ENCODE data around the gene PRDM10. TPM values are rescaled to one million over a fixed set of nuclear protein-coding genes. Genes with fewer than 3 reads are reported as not detected.

Gene PRDM10
- total and polyA plus RNA-seq, 10 of the 15 experiments (the other 5 are each of a cell fraction or from before 2014, with no cell fraction given): 0.93 to 6.2 (median 4.1) TPM

- no peaks in the 10 kb centered on the region for H3K79me2 ChIP-seq (ENCODE audit: control insufficient read depth, insufficient read depth, low read length)
- BruUV-seq (replicated peaks): no TSS peak
- ATAC-seq (no peak), DNase-seq (ENCODE audit: low read depth, low spot score) (no peak), FAIRE-seq (no peak)
- intact Hi-C loops (cut with micrococcal nuclease; ENCODE audit: unreplicated experiment) (no loop called here), in situ Hi-C loops (cut with MboI) (no loop called here)
- 88% methylated on average over 9 of the region's 9 CpGs for WGBS (ENCODE audit: insufficient coverage, insufficient replicate concordance, low lambda C conversion rate, missing lambda C conversion rate)
- TF ChIP-seq NR2C1 (IDR thresholded peaks at IDR 0.05) (no peak), MYB (IDR thresholded peaks at IDR 0.05; ENCODE audit: borderline replicate concordance, low read depth, low read length) (no peak), ZNF207 (IDR thresholded peaks at IDR 0.05; ENCODE audit: borderline replicate concordance) (no peak), ZBED1 (IDR thresholded peaks at IDR 0.05; ENCODE audit: borderline replicate concordance) (no peak), CTCF (IDR thresholded peaks at IDR 0.05 in 2 of 3, conservative IDR thresholded peaks at IDR 0.05 in 1 of 3; ENCODE audit: control insufficient read depth in 2 of 3, extremely low read depth in 1 of 3, insufficient read depth in 1 of 3, low read depth in 3 of 3, low read length in 3 of 3) (no peak), ZNF592 (IDR thresholded peaks at IDR 0.05) (no peak), ATF3 (IDR thresholded peaks at IDR 0.05; ENCODE audit: borderline replicate concordance, extremely low read depth, low read depth, low read length) (no peak), MTA3 (IDR thresholded peaks at IDR 0.05; ENCODE audit: borderline replicate concordance, low read length) (no peak), ZNF24 (IDR thresholded peaks at IDR 0.05) (no peak)
- H3K9me3 ChIP-seq (replicated peaks; ENCODE audit: control insufficient read depth, insufficient read depth, low read length): no peaks in the 10 kb centered on the region
- no peak overlapping the region for H2AFZ ChIP-seq (ENCODE audit: control insufficient read depth, low read depth, low read length)
- SMC1A ChIA-PET (ENCODE audit: uncharacterized antibody, unreplicated experiment): no interaction called here
- H3K27me3 ChIP-seq (replicated peaks in 1 of 2; ENCODE audit: control insufficient read depth in 2 of 2, insufficient read depth in 2 of 2, low read length in 1 of 2): no peaks in the 10 kb centered on the region
- RAD21 ChIA-PET (ENCODE audit: unreplicated experiment): no interaction called here
- POLR2A ChIA-PET: no interaction called here
- H3K9ac ChIP-seq (ENCODE audit: control insufficient read depth, insufficient read depth, low read length): no peak overlapping the region
- H3K4me1 ChIP-seq (ENCODE audit: control insufficient read depth, insufficient read depth, low read length): no peaks in the 10 kb centered on the region
- H4K20me1 ChIP-seq (ENCODE audit: control insufficient read depth, insufficient read depth): no peaks in the 10 kb centered on the region
- no peak overlapping the region for H3K4me2 ChIP-seq (ENCODE audit: control insufficient read depth, insufficient read depth)
- CTCF ChIA-PET: interaction anchor here (1.3 kb wide), 1 partner anchor 12 kb away, joined by 3 read pairs; no protein-coding TSS in a partner anchor
- no peak overlapping the region for H3K4me3 ChIP-seq
- H3K27ac ChIP-seq (ENCODE audit: control insufficient read depth, insufficient read depth): no peak overlapping the region
- no peaks in the 10 kb centered on the region; a peak in 1 of 4 replicates for H3K36me3 ChIP-seq (ENCODE audit: control insufficient read depth in 2 of 2, insufficient read depth in 2 of 2, low read length in 1 of 2)
Measured at GRCh38 chr11:129933891-129934290, 68.7 kb downstream of the PRDM10 start.

Measured in GM12878 (cell line).